Thoracic aorta (tissue), 2 donors: ENCODE results near the gene SMIM26. TPM values are rescaled to one million over a fixed set of nuclear protein-coding genes. Genes with fewer than 3 reads are reported as not detected.
"Not testable (repeated sequence)": the region's sequence is repeated elsewhere in the genome, so short reads cannot be mapped to it uniquely, and the experiment has no call there.

Source experiments
- ATAC-seq: fragments of 150-250 bp; one replicate; pipeline ENCODE4 v1.8.0; 2017; ENCODE audit warnings: low read depth; ENCODE audit not compliant: insufficient number of reproducible peaks, low FRiP score
- DNase-seq: peaks from one replicate; pipeline ENCODE4 v3.0.0-alpha.2; 2020; ENCODE audit warnings: low spot score
- H3K27ac ChIP-seq, 2 donors: fragments of 200-600 bp; sonication (generic); 1 replicate in 1 of 2; 2 replicates in 1 of 2; pipeline ENCODE4 v1.5.1; 2016; ENCODE audit warnings: mild to moderate bottlenecking in 2 of 2, moderate library complexity in 2 of 2
- H3K27me3 ChIP-seq: fragments of 200-600 bp; sonication (generic); replicated peaks from 2 replicates; pipeline ENCODE4 v1.6.0; 2016; ENCODE audit warnings: mild to moderate bottlenecking; ENCODE audit not compliant: insufficient read depth
- H3K36me3 ChIP-seq: fragments of 200-600 bp; sonication (generic); one replicate; pipeline ENCODE4 v1.5.1; 2016
- H3K4me1 ChIP-seq, 2 donors: fragments of 200-600 bp; sonication (generic); 1 replicate in 1 of 2; 2 replicates in 1 of 2; pipeline versions ENCODE4 v1.5.1 to v1.6.0; 2016; ENCODE audit warnings: low read depth in 2 of 2, mild to moderate bottlenecking in 1 of 2; ENCODE audit not compliant: control insufficient read depth in 1 of 2
- H3K4me3 ChIP-seq: fragments of 200-600 bp; sonication (generic); 2 replicates; pipeline ENCODE4 v1.5.1; 2016; ENCODE audit warnings: mild to moderate bottlenecking
- H3K9me3 ChIP-seq: fragments of 200-600 bp; sonication (generic); 2 replicates; pipeline ENCODE4 v1.5.1; 2016
- CTCF ChIP-seq: fragments of 200-600 bp; sonication (generic); IDR thresholded peaks from one replicate; pipeline ENCODE4 v1.5.1; 2019; ENCODE audit warnings: antibody characterized with exemption
- total RNA-seq, 2 donors: library from RNA; depleted of rRNA; stranded (reverse); fragments of >200 nt; gene quantifications; one replicate each; pipeline versions ENCODE4 v1.1.0 to v1.2.3, GENCODE V29; 2016

SMIM26 gene
- total RNA-seq, result 100 to 1,000 TPM in 1 of 2 donors, 10 to 100 TPM in 1; 47.5 to 113 TPM

GRCh38 chr20:18566892-18567738 is at the start of gene SMIM26:
SMIM26 (plus strand) TSS chr20:18567432; CDS start chr20:18567479, 47 bp downstream.
- no peaks in the 10 kb centered on the region for H3K9me3 ChIP-seq
- H3K4me3 ChIP-seq, result peak within 1 kb of the TSS; percentile 87
- peaks cover 6 to 12% of the 10 kb centered on the region in 2 donors for H3K4me1 ChIP-seq
- ATAC-seq (peak; percentile 89), DNase-seq (peak; percentile 63)
- peaks cover 9% of the 10 kb centered on the region for H3K36me3 ChIP-seq
- TF ChIP-seq CTCF, result no peak
- H3K27me3 ChIP-seq, result no peaks in the 10 kb centered on the region
- peak within 1 kb of the TSS; percentile 88 to 90 for H3K27ac ChIP-seq

GRCh38 chr20:18522066-18522465 is 45.2 kb upstream of the SMIM26 start:
- not testable (repeated sequence) for H3K4me3 ChIP-seq, H3K4me1 ChIP-seq, H3K27me3 ChIP-seq, DNase-seq, ATAC-seq, H3K27ac ChIP-seq, H3K9me3 ChIP-seq
- H3K36me3 ChIP-seq, result peaks cover 28% of the 10 kb centered on the region

- H3K27me3 ChIP-seq, result no peaks in the 10 kb centered on the region
- no peaks in the 10 kb centered on the region for H3K9me3 ChIP-seq
- ATAC-seq (no peak), DNase-seq (no peak)
- H3K36me3 ChIP-seq, result peaks cover 36% of the 10 kb centered on the region
- H3K4me3 ChIP-seq, result no peak overlapping the region
- TF ChIP-seq CTCF, result no peak
- no peaks in the 10 kb centered on the region for H3K4me1 ChIP-seq
- no peak overlapping the region for H3K27ac ChIP-seq
Measured at GRCh38 chr20:18523066-18523465, 44.2 kb upstream of the SMIM26 start.

GRCh38 chr20:18524646-18525045 is 42.6 kb upstream of the SMIM26 start:
- no peaks in the 10 kb centered on the region for H3K27me3 ChIP-seq
- peaks cover 48% of the 10 kb centered on the region for H3K36me3 ChIP-seq
- H3K4me3 ChIP-seq, result no peak overlapping the region
- DNase-seq, result no peak
- H3K27ac ChIP-seq, result no peak overlapping the region
- H3K4me1 ChIP-seq, result no peaks in the 10 kb centered on the region
- no peak for ATAC-seq
- TF ChIP-seq CTCF, result no peak
- H3K9me3 ChIP-seq, result no peaks in the 10 kb centered on the region

GRCh38 chr20:18526761-18527160 is 40.5 kb upstream of the SMIM26 start:
- DNase-seq, ATAC-seq, H3K4me3 ChIP-seq, H3K4me1 ChIP-seq, H3K9me3 ChIP-seq, H3K27ac ChIP-seq, H3K27me3 ChIP-seq: not testable (repeated sequence)
- H3K36me3 ChIP-seq, result peaks cover 56% of the 10 kb centered on the region

- DNase-seq (no peak), ATAC-seq (no peak)
- Histone ChIP-seq H3K27me3 (no peaks in the 10 kb centered on the region), H3K4me3 (no peak overlapping the region), H3K36me3 (peaks cover 54% of the 10 kb centered on the region), H3K27ac (no peak overlapping the region), H3K4me1 (no peaks in the 10 kb centered on the region), H3K9me3 (no peaks in the 10 kb centered on the region)
- TF ChIP-seq CTCF, result no peak
Measured at GRCh38 chr20:18527339-18527738, 39.9 kb upstream of the SMIM26 start.
